ENCODE results near the gene SMIM1. TPM values are rescaled to one million over a fixed set of nuclear protein-coding genes. Genes with fewer than 3 reads are reported as not detected.
"Not testable (repeated sequence)": the region's sequence is repeated elsewhere in the genome, so short reads cannot be mapped to it uniquely, and the experiment has no call there.

SMIM1 gene
- total RNA-seq, 3 donors from 2014 or later: 1.7 to 2.0 (median 1.9) TPM

- H3K36me3 Mint-ChIP-seq (ENCODE audit: insufficient read depth): no peaks in the 10 kb centered on the region
- H3K4me3 Mint-ChIP-seq: no peak overlapping the region
These were observed 31.5 kb downstream of the SMIM1 start for GRCh38 chr1:3803905-3804626.

GRCh38 chr1:3804627-3804944, 32.0 kb downstream of the SMIM1 start:
- H3K36me3 Mint-ChIP-seq (ENCODE audit: insufficient read depth); H3K9me3 Mint-ChIP-seq; ATAC-seq; H3K4me1 Mint-ChIP-seq (ENCODE audit: low read depth); DNase-seq; H3K4me3 Mint-ChIP-seq: not testable (repeated sequence)
- peaks cover 39% of the 10 kb centered on the region for H3K27me3 Mint-ChIP-seq (ENCODE audit: low read depth)

More at GRCh38 chr1:3803905-3804626, 31.5 kb downstream of the SMIM1 start:
- H3K9me3 Mint-ChIP-seq: no peaks in the 10 kb centered on the region
- DNase-seq (no peak), ATAC-seq (no peak)
- peaks cover 10% of the 10 kb centered on the region for H3K4me1 Mint-ChIP-seq (ENCODE audit: low read depth)
- peaks cover 39% of the 10 kb centered on the region for H3K27me3 Mint-ChIP-seq (ENCODE audit: low read depth)

GRCh38 chr1:3805038-3805437, 32.5 kb downstream of the SMIM1 start:
- peaks cover 37% of the 10 kb centered on the region for H3K27me3 Mint-ChIP-seq (ENCODE audit: low read depth)
- no peaks in the 10 kb centered on the region for H3K36me3 Mint-ChIP-seq (ENCODE audit: insufficient read depth)
- no peaks in the 10 kb centered on the region for H3K9me3 Mint-ChIP-seq
- H3K4me1 Mint-ChIP-seq (ENCODE audit: low read depth): peaks cover 10% of the 10 kb centered on the region
- H3K4me3 Mint-ChIP-seq: no peak overlapping the region
- no peak for ATAC-seq
- DNase-seq: no peak

DNA sequence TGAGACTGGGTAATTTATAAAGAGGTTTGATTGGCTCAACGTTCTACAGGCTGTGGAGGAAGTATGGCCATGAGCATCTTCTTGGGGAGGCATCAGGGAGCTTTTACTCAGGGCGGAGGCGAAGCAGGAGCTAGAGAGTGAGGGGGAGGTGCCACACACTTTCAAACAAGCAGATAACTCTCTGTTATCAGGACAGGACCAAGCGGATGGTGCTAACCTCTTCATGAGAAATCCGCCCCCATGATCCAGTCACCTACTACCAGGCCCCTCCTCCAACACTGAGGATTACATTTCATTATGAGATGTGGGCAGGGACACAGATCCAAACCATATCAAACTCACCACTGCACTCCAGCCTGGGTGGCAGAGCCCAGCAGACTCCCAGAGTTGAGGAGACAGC, 35.2 kb downstream of the SMIM1 start:
- H3K9me3 Mint-ChIP-seq: no peaks in the 10 kb centered on the region
- DNase-seq (no peak), ATAC-seq (no peak)
- H3K4me3 Mint-ChIP-seq: no peak overlapping the region
- H3K36me3 Mint-ChIP-seq (ENCODE audit: insufficient read depth): no peaks in the 10 kb centered on the region
- peaks cover 22% of the 10 kb centered on the region for H3K27me3 Mint-ChIP-seq (ENCODE audit: low read depth)
- no peaks in the 10 kb centered on the region for H3K4me1 Mint-ChIP-seq (ENCODE audit: low read depth)

DNA sequence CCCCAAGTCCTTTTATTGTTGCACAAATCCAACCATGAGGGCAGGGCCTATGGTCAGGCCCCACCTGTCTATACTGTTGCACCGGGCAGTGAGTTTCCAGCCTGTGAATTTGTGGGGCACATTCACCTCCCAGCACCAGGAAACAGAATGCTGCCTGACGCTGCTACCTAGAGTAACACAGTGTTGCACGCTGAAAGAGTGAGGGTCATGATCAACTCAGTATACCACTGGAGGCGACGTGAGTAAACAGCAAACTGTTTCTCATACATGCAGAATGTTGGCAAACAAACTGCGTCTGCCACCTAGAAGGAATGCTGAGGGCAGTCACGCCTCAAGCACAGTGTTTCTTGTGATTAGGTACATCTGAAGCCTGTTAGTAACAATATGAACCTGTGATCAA, 37.1 kb downstream of the SMIM1 start:
- Mint-ChIP-seq H3K4me3 (no peak overlapping the region), H3K9me3 (no peaks in the 10 kb centered on the region), H3K27me3 (ENCODE audit: low read depth) (peaks cover 5% of the 10 kb centered on the region), H3K4me1 (ENCODE audit: low read depth) (no peaks in the 10 kb centered on the region), H3K36me3 (ENCODE audit: insufficient read depth) (peaks cover 5% of the 10 kb centered on the region)
- DNase-seq: no peak
- ATAC-seq: no peak

DNA sequence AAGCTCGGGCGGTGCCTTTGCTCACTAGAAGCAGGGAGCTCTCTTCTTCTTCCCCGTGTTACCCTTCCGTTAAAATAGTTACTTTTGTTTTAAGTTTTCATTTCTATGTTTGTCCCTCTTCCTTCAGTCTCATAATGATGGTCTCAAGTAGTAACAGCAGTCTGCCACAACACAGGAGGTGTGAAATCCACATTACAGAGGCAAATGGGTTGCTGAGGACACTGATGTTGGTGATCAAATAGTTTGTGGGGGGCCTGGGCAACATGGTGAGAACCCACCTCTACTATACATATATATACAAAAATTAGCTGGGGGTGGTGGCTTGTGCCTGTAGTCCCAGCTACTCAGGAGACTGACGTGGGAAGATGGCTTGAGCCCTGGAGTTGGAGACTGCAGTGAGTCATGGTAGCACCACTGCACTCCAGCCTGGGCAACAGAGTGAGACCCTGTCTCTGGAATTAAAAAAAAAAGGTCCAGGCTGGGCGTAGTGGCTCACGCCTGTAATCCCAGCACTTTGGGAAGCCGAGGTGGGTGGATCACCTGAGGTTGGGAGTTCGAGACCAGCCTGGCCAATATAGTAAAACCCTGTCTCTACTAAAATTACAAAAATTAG, 37.7 kb downstream of the SMIM1 start:
- not testable (repeated sequence) for H3K4me3 Mint-ChIP-seq; H3K36me3 Mint-ChIP-seq (ENCODE audit: insufficient read depth); H3K27me3 Mint-ChIP-seq (ENCODE audit: low read depth); H3K4me1 Mint-ChIP-seq (ENCODE audit: low read depth); H3K9me3 Mint-ChIP-seq; DNase-seq; ATAC-seq

DNA sequence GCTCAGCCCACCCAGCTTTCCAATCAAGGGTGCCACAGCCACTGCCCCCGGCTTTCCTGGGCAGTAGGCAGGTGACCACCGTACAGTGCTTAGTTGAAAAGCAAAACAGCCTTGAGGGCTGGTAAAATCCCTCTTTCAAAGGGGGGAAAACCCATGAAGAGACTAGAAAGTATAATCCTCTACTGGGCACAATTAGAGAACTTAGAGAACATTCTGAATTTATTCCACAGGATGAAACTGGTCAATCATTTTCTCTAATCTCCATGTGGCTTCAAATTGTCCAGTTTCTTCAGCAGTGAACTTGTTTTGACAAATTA, 39.0 kb downstream of the SMIM1 start:
- Mint-ChIP-seq H3K4me3 (no peak overlapping the region), H3K27me3 (ENCODE audit: low read depth) (peaks cover 5% of the 10 kb centered on the region), H3K36me3 (ENCODE audit: insufficient read depth) (peaks cover 9% of the 10 kb centered on the region), H3K4me1 (ENCODE audit: low read depth) (no peaks in the 10 kb centered on the region), H3K9me3 (no peaks in the 10 kb centered on the region)
- ATAC-seq (no peak), DNase-seq (no peak)

DNA sequence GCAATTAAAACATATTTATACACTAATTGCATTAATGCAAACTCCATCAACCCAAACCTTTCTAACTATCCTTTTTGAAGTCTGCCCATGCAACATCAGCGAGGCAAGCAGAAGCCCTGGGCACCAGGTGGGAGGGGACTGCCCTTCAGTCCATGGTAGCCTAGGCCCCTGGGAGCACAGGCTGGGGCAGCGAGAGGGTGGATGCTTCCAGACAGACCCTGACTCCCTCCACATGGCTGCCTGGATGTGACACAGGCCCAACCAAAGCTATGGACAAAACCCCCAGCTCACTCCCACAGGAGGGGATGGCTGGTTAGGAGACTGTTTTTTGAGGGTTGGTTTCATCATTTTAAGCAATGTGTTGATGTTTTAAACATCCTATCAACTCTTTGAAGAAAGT, 41.5 kb downstream of the SMIM1 start:
- peaks cover 2% of the 10 kb centered on the region for H3K27me3 Mint-ChIP-seq (ENCODE audit: low read depth)
- no peak overlapping the region for H3K4me3 Mint-ChIP-seq
- no peaks in the 10 kb centered on the region for H3K4me1 Mint-ChIP-seq (ENCODE audit: low read depth)
- no peaks in the 10 kb centered on the region for H3K9me3 Mint-ChIP-seq
- ATAC-seq (no peak), DNase-seq (no peak)
- peaks cover 12% of the 10 kb centered on the region for H3K36me3 Mint-ChIP-seq (ENCODE audit: insufficient read depth)

- ATAC-seq (no peak), DNase-seq (no peak)
- Mint-ChIP-seq H3K27me3 (ENCODE audit: low read depth) (peaks cover 2% of the 10 kb centered on the region), H3K9me3 (no peaks in the 10 kb centered on the region), H3K36me3 (ENCODE audit: insufficient read depth) (peaks cover 19% of the 10 kb centered on the region), H3K4me1 (ENCODE audit: low read depth) (no peaks in the 10 kb centered on the region), H3K4me3 (no peak overlapping the region)
These were observed 42.4 kb downstream of the SMIM1 start for GRCh38 chr1:3814771-3815561.

DNA sequence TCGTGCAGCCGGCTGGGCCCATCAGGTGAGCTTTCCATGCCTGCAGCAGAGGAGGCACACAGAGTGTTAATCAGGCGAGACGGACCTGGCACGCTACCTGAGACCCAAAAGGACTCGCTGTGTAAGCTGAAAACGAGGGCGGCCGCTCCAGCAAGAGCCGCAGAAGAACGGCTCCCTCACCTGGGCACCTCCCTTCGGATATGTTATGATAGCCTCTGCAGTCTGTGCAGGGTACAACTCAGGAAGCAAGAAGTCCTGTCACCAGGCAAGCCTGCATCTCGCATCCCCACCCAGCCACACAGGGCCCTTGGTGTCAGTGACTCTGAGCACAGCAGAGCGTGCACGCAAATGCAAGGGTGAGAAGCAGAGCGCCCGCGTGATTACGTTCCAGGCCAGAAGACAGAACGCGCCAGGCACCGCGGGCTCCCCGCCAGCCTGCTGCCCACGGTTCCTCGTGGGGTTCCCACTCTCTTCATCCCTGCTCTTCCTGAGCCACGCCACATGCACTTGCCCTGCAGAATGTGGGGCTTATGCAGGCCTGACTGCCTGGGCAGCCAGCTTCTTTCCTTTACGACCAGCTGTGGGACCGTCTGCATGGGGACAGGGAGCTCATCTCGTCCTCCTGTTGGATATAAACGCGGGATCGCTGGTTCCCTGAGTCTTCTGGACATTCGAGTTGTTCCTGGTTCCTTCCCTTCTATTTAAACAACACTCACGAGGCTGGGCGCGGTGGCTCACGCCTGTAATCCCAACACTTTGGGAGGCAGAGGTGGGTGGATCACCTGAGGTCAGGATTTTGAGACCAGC, 44.0 kb downstream of the SMIM1 start:
- no peak for DNase-seq
- Mint-ChIP-seq H3K36me3 (ENCODE audit: insufficient read depth) (peaks cover 27% of the 10 kb centered on the region), H3K4me3 (no peak overlapping the region)

GRCh38 chr1:3817138-3817740, 44.7 kb downstream of the SMIM1 start:
- ATAC-seq: no peak
- H3K36me3 Mint-ChIP-seq (ENCODE audit: insufficient read depth): peaks cover 33% of the 10 kb centered on the region

More for the DNA sequence above, 44.0 kb downstream of the SMIM1 start:
- H3K27me3 Mint-ChIP-seq (ENCODE audit: low read depth): no peaks in the 10 kb centered on the region
- ATAC-seq: no peak
- no peaks in the 10 kb centered on the region for H3K9me3 Mint-ChIP-seq
- H3K4me1 Mint-ChIP-seq (ENCODE audit: low read depth): no peaks in the 10 kb centered on the region

GRCh38 chr1:3817821-3818597, 45.5 kb downstream of the SMIM1 start:
- peaks cover 33% of the 10 kb centered on the region for H3K36me3 Mint-ChIP-seq (ENCODE audit: insufficient read depth)
- no peak overlapping the region for H3K4me3 Mint-ChIP-seq
- H3K9me3 Mint-ChIP-seq: no peaks in the 10 kb centered on the region
- no peak for DNase-seq
- H3K4me1 Mint-ChIP-seq (ENCODE audit: low read depth): no peaks in the 10 kb centered on the region
- H3K27me3 Mint-ChIP-seq (ENCODE audit: low read depth): no peaks in the 10 kb centered on the region
- ATAC-seq: no peak

More at GRCh38 chr1:3817138-3817740, 44.7 kb downstream of the SMIM1 start:
- no peaks in the 10 kb centered on the region for H3K9me3 Mint-ChIP-seq
- H3K4me3 Mint-ChIP-seq: no peak overlapping the region
- no peaks in the 10 kb centered on the region for H3K27me3 Mint-ChIP-seq (ENCODE audit: low read depth)
- no peaks in the 10 kb centered on the region for H3K4me1 Mint-ChIP-seq (ENCODE audit: low read depth)
- no peak for DNase-seq

- H3K4me1 Mint-ChIP-seq (ENCODE audit: low read depth): no peaks in the 10 kb centered on the region
- DNase-seq (no peak), ATAC-seq (no peak)
- H3K36me3 Mint-ChIP-seq (ENCODE audit: insufficient read depth): peaks cover 37% of the 10 kb centered on the region
- no peaks in the 10 kb centered on the region for H3K27me3 Mint-ChIP-seq (ENCODE audit: low read depth)
- H3K9me3 Mint-ChIP-seq: no peaks in the 10 kb centered on the region
- H3K4me3 Mint-ChIP-seq: no peak overlapping the region
These were observed 47.2 kb downstream of the SMIM1 start for GRCh38 chr1:3819771-3820200.
